NCI-H2107 (cell line): ENCODE results near the gene HMCN2.
"Not testable (repeated sequence)": the region's sequence is repeated elsewhere in the genome, so short reads cannot be mapped to it uniquely, and the experiment has no call there.

ENCODE experiments used
- DNase-seq: peaks from one replicate; lab custom pipeline; 2025; lab: John Stamatoyannopoulos, UW

Gene HMCN2

DNA sequence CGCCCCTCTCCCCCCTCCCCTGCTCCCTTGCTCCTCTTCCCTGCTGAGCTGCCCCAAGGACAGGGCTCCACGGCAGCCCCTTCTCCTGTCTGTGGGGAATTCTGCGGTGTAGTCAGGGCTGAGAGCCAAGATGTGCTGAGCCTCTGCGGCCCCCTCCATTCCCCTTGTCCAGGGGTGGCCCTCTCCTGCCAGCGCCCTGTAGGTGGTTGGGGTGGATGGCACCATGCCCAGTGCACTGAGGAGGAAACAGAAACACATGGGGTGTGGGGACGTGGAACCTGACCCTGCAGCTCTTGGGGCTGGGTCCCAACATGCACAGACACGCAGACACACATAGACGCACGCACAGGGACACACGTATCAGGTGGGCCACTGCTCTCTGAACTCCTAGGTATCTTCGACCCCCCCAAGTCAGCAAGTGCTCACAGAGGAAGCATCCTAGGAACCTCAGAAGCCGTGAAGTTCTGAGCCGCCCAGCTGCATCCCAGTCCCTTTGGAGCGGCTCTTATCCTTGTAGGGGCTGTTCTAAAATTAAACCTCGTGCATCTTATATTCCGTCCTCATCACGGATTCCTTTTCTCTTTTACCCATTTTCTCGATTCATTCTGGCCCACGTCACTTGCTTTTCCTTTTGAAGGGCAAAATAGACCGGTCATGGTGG lies 64.8 kb downstream of the HMCN2 start:
- DNase-seq, result peak; percentile 53

DNA sequence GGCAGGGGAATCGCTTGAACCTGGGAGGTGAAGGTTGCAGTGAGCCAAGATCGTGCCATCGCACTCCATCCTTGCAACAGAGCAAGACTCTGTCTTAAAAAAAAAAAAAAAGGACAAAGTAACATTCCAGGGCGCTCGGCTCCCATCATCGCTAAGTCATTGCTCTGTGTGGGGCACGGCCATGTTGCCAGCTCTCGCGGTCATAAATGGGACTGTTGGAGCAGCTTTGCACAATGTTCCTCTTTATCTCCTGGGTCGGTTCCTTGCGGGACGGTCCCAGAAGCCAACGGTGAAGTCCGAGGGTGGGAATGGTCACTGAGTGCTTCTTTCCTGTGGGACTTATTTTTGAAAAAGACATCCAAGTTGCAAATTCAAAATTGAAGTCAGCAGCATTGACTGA lies 65.5 kb downstream of the HMCN2 start:
- no peak for DNase-seq

GRCh38 chr9:130331573-130331972 lies 66.0 kb downstream of the HMCN2 start:
- no peak for DNase-seq

GRCh38 chr9:130332384-130332926 lies 66.9 kb downstream of the HMCN2 start:
- no peak for DNase-seq

GRCh38 chr9:130333041-130333711 lies 67.6 kb downstream of the HMCN2 start:
- DNase-seq, result no peak

- no peak for DNase-seq
Observed at GRCh38 chr9:130333712-130334062, 68.1 kb downstream of the HMCN2 start.

GRCh38 chr9:130334915-130335314 lies 69.4 kb downstream of the HMCN2 start:
- no peak for DNase-seq

GRCh38 chr9:130336027-130336610 lies 70.6 kb downstream of the HMCN2 start:
- DNase-seq, result no peak

DNA sequence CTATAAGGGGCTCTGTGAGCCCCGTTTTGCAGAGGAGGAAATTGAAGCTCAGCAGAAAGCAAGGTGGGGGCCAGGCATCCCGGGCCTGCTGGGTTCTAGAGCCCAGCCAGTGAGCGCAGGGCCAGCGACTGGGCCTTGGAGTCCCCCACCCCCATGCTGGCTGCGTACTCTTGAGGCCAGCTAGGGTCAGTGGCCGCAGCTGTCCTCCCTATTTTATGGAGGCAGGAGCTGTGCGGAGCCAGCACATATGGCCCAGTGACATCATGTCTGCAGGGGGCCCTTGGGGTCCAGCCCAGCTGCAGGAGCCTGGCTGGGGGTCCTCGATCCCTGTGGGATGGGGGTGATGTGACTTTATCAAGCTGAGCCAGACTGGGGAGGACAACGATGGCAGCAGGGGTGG lies 71.3 kb downstream of the HMCN2 start:
- DNase-seq, result no peak

- no peak for DNase-seq
Observed at GRCh38 chr9:130337318-130337717, 71.8 kb downstream of the HMCN2 start.

GRCh38 chr9:130337784-130338380 lies 72.3 kb downstream of the HMCN2 start:
- DNase-seq, result no peak

GRCh38 chr9:130338891-130339290 lies 73.3 kb downstream of the HMCN2 start:
- DNase-seq, result not testable (repeated sequence)

GRCh38 chr9:130339306-130339705 lies 73.7 kb downstream of the HMCN2 start:
- DNase-seq, result no peak

- no peak for DNase-seq
Observed at GRCh38 chr9:130340011-130340410, 74.5 kb downstream of the HMCN2 start.

GRCh38 chr9:130340557-130340956 lies 75.0 kb downstream of the HMCN2 start:
- DNase-seq, result not testable (repeated sequence)

DNA sequence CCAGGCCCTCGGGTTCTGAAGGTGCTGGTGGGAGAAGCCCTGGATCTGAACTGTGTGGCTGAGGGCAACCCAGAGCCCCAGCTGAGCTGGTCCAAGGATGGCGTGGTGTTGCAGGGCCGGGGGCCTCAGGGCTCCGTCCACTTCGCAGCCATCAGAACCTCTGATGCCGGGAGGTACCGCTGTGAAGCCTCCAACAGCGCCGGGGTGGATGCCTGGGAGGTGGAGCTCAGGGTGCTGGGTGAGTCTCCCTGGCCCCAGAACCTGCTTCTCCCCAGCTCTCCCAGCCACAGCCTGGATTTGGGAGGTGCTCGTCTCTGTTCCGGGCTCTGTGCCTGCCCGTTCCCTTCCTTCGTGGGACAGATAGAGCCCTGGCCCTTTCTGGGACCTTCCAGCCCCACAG lies 75.6 kb downstream of the HMCN2 start:
- no peak for DNase-seq

DNA sequence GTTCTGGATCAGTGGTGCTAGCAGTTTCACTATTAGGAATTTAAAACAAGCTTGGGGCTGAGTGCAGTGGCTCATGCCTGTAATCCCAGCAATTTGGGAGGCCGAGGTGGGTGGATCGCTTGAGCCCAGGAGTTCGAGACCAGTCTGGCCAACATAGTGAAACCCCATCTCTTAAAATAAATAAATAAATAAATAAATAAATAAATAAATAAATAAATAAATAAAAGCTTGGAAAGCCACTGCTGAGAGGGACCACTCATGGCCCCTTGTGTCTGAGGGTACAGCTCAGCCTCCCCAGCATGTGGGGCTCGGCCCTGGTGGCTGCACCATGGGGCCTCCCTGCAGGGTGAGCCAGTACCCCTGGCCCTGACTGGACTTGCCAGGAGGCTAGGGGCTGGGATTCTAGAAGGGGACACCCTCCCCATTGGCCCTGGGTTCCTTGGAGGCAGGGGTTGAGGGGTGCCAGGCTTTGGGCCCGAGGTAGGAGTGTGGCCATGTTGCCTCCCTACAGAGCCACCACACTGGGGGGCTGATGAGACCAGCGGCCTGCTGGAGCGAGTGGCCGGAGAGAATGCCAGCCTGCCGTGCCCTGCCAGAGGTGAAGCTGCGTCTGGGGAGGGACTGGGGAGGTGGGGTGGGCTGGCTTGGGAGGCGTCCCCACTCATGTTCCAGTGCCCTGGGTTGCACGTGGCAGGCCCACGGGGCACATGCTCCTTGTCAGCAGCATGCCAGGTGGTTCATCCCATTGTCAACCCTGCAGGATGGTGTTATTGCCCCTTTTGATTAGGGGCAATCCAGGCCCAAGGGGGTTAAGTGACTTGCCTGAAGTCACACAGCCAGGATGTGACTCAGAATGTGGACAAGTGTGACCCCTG lies 76.5 kb downstream of the HMCN2 start:
- no peak for DNase-seq

DNA sequence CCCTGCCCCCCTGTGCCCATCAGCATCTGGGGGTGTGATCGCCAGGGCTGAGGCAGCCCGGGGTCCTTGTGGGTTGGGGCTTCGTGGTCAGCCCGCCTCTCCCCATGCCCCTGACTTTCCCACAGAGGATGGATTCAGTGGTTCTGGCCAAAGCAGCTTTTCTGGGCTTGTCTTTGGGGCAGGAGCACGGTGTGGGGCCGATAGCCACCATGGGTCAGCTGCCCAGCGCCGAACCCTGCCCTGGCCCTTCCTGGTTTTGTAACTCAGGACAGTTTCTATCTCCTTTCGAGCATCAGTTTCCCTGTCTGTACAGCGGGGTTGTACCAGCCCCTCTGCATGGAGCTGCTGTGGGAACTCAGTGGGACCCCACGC lies 77.1 kb downstream of the HMCN2 start:
- DNase-seq, result no peak

- no peak for DNase-seq
Observed at GRCh38 chr9:130343445-130343918, 77.9 kb downstream of the HMCN2 start.

GRCh38 chr9:130344366-130344765 lies 78.8 kb downstream of the HMCN2 start:
- no peak for DNase-seq

DNA sequence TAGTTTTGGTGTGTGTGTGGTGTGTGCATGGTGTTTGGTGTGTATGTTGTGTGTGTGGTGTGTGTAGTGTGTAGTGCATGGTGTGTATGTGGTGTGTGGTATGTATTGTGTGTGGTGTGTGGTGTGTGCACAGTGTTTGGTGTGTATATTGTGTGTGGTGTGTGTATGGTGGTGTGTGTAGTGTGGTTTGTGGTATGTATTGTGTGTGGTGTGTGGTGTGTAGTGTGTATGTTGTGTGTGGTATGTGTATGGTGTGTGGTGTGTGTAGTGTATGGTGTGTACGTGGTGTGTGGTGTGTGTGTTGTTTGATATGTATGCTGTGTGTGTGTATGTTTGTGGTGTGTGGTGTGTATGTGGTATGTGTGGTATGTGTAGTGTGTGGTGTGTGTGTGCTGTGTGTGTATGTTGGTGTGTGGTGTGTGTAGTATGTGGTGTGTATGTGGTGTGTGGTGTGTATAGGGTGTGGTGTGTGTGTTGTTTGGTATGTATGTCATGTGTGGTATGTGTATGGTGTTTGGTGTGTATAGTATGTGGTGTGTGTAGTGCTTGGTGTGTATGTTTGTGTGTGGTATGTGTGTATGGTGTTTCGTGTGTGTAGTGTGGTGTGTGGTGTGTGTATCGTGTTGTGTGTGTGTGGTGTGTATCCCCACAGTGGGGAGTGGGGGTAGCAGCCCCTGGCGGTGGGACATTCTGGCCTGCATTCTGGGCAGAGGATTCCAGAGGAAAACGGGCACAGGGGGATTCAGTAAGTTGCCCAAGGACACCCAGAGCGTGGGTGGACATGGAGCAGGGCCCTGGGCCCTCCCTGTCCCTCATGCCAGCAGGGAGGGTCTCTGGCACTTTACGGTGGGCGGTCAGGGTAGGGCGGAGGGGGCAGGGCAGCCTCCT lies 79.7 kb downstream of the HMCN2 start:
- DNase-seq, result no peak
